ENCODE measurements around the gene SPEM3. TPM values are rescaled to one million over a fixed set of nuclear protein-coding genes. Genes with fewer than 3 reads are reported as not detected.

The SPEM3 gene
- total RNA-seq, 1 donor from 2014 or later: not detected

GRCh38 chr17:7419819-7420610, 8.6 kb upstream of the SPEM3 start, which contains the start of gene SPEM1:
Gene SPEM1, plus strand, starts transcription at chr17:7420324. Its CDS starts 61 bp downstream, at chr17:7420385.
- peaks cover 2% of the 10 kb centered on the region for H3K27me3 ChIP-seq (ENCODE audit: control insufficient read depth, insufficient read depth, low read length)
- H3K36me3 ChIP-seq (ENCODE audit: control insufficient read depth, insufficient read depth, low read length): no peaks in the 10 kb centered on the region
- no peak for TF ChIP-seq CTCF (IDR thresholded peaks at IDR 0.05; ENCODE audit: insufficient read depth, low read length, severe bottlenecking)
- FAIRE-seq: no peak
- DNase-seq (ENCODE audit: low read depth): no peak
- no peak within 1 kb of the TSS for H3K4me3 ChIP-seq (ENCODE audit: low read depth, low read length)

- no peak for FAIRE-seq
- Histone ChIP-seq H3K27me3 (ENCODE audit: control insufficient read depth, insufficient read depth, low read length) (peaks cover 2% of the 10 kb centered on the region), H3K4me3 (ENCODE audit: low read depth, low read length) (no peak overlapping the region), H3K36me3 (ENCODE audit: control insufficient read depth, insufficient read depth, low read length) (no peaks in the 10 kb centered on the region)
- no peak for TF ChIP-seq CTCF (IDR thresholded peaks at IDR 0.05; ENCODE audit: insufficient read depth, low read length, severe bottlenecking)
- no peak for DNase-seq (ENCODE audit: low read depth)
Measured at GRCh38 chr17:7421186-7421585, 7.5 kb upstream of the SPEM3 start.

- no peak for TF ChIP-seq CTCF (IDR thresholded peaks at IDR 0.05; ENCODE audit: insufficient read depth, low read length, severe bottlenecking)
- no peaks in the 10 kb centered on the region for H3K36me3 ChIP-seq (ENCODE audit: control insufficient read depth, insufficient read depth, low read length)
- peaks cover 2% of the 10 kb centered on the region for H3K27me3 ChIP-seq (ENCODE audit: control insufficient read depth, insufficient read depth, low read length)
- FAIRE-seq: no peak
- no peak overlapping the region for H3K4me3 ChIP-seq (ENCODE audit: low read depth, low read length)
- no peak for DNase-seq (ENCODE audit: low read depth)
Measured at GRCh38 chr17:7423679-7424078, 5.0 kb upstream of the SPEM3 start.

- Histone ChIP-seq H3K27me3 (ENCODE audit: control insufficient read depth, insufficient read depth, low read length) (no peaks in the 10 kb centered on the region), H3K36me3 (ENCODE audit: control insufficient read depth, insufficient read depth, low read length) (no peaks in the 10 kb centered on the region), H3K4me3 (ENCODE audit: low read depth, low read length) (no peak within 1 kb of the TSS)
- FAIRE-seq (no peak), DNase-seq (ENCODE audit: low read depth) (no peak)
- no peak for TF ChIP-seq CTCF (IDR thresholded peaks at IDR 0.05; ENCODE audit: insufficient read depth, low read length, severe bottlenecking)
Measured at GRCh38 chr17:7425316-7425715, 3.3 kb upstream of the SPEM3 start, which contains the start of gene SPEM2. Gene SPEM2, plus strand, starts transcription at chr17:7425616. Its CDS starts 73 bp downstream, at chr17:7425689.

- FAIRE-seq (no peak), DNase-seq (ENCODE audit: low read depth) (no peak)
- TF ChIP-seq CTCF (IDR thresholded peaks at IDR 0.05; ENCODE audit: insufficient read depth, low read length, severe bottlenecking): no peak
- Histone ChIP-seq H3K36me3 (ENCODE audit: control insufficient read depth, insufficient read depth, low read length) (no peaks in the 10 kb centered on the region), H3K4me3 (ENCODE audit: low read depth, low read length) (no peak overlapping the region), H3K27me3 (ENCODE audit: control insufficient read depth, insufficient read depth, low read length) (no peaks in the 10 kb centered on the region)
Measured at GRCh38 chr17:7425756-7426155, 2.9 kb upstream of the SPEM3 start.

All from bronchial epithelial cell (primary cell).